HepG2 (cell line): Measurements from ENCODE around the gene DUSP9. TPM values are rescaled to one million over a fixed set of nuclear protein-coding genes. Genes with fewer than 3 reads are reported as not detected.

ENCODE experiments used
- DNMT3B ChIP-seq: conservative IDR thresholded peaks from 2 replicates; pipeline ENCODE4 v1.6.1; 2016; ENCODE audit warnings: missing biosample characterization, control low read depth
- ETV5 ChIP-seq: IDR thresholded peaks from 2 replicates; pipeline ENCODE4 v1.6.1; 2018; ENCODE audit warnings: missing biosample characterization, missing genetic modification reagents, inconsistent platforms, borderline replicate concordance
- HDAC1 ChIP-seq: sonication (generic); formaldehyde crosslinking; IDR thresholded peaks from 2 replicates; pipeline ENCODE4 v1.5.1; 2020; ENCODE audit warnings: mild to moderate bottlenecking, missing genetic modification reagents
- KMT2B ChIP-seq: IDR thresholded peaks from 2 replicates; pipeline ENCODE4 v1.6.1; 2016; ENCODE audit warnings: missing genetic modification reagents, missing compliant biosample characterization
- MEF2D ChIP-seq: sonication (generic); formaldehyde crosslinking; IDR thresholded peaks from 2 replicates; pipeline ENCODE4 v1.5.1; 2020; ENCODE audit warnings: mild to moderate bottlenecking, missing genetic modification reagents
- MIXL1 ChIP-seq: IDR thresholded peaks from 2 replicates; pipeline ENCODE4 v1.6.1; 2016
- PHF5A ChIP-seq: IDR thresholded peaks from one replicate; pipeline ENCODE4 v1.6.1; 2018; ENCODE audit warnings: low read depth, missing genetic modification reagents; ENCODE audit not compliant: unreplicated experiment
- PITX1 ChIP-seq: sonication (generic); formaldehyde crosslinking; IDR thresholded peaks from 2 replicates; pipeline ENCODE4 v1.5.1; 2020; ENCODE audit warnings: mild to moderate bottlenecking, missing genetic modification reagents
- RORA ChIP-seq: sonication (generic); formaldehyde crosslinking; IDR thresholded peaks from 2 replicates; pipeline ENCODE4 v1.5.0; 2020; ENCODE audit warnings: mild to moderate bottlenecking, missing genetic modification reagents, moderate library complexity
- TFAP4 ChIP-seq: sonication (generic); IDR thresholded peaks from 2 replicates; pipeline ENCODE4 v1.6.1; 2016; ENCODE audit warnings: low read depth, borderline replicate concordance
- U2AF1 ChIP-seq: fragments of 200-400 bp; formaldehyde crosslinking; optimal IDR thresholded peaks from 2 replicates; pipeline ENCODE3; 2017; ENCODE audit warnings: mild to moderate bottlenecking, low read depth, low read length
- ZBTB38 ChIP-seq: sonication (generic); formaldehyde crosslinking; IDR thresholded peaks from 2 replicates; pipeline ENCODE4 v1.5.1; 2020; ENCODE audit warnings: mild to moderate bottlenecking, missing genetic modification reagents
- ZFAT ChIP-seq: sonication (generic); formaldehyde crosslinking; conservative IDR thresholded peaks from 2 replicates; pipeline ENCODE4 v1.8.1; 2023; ENCODE audit warnings: missing genetic modification reagents, inconsistent platforms
- ZNF329 ChIP-seq: sonication (generic); formaldehyde crosslinking; IDR thresholded peaks from 2 replicates; pipeline ENCODE4 v1.9.0; 2021; ENCODE audit warnings: low read depth, mild to moderate bottlenecking, missing genetic modification reagents
- ZNF468 ChIP-seq: sonication (generic); formaldehyde crosslinking; IDR thresholded peaks from 2 replicates; pipeline ENCODE4 v1.8.0; 2022; ENCODE audit warnings: mild to moderate bottlenecking, moderate library complexity, missing genetic modification reagents
- ZNF629 ChIP-seq: sonication (generic); formaldehyde crosslinking; conservative IDR thresholded peaks from 2 replicates; pipeline ENCODE4 v1.5.0; 2020; ENCODE audit warnings: missing genetic modification reagents
- ZNF746 ChIP-seq: sonication (generic); formaldehyde crosslinking; IDR thresholded peaks from 2 replicates; pipeline ENCODE4 v1.8.0; 2022; ENCODE audit warnings: mild to moderate bottlenecking, missing genetic modification reagents
- ZNF770 ChIP-seq: sonication (generic); formaldehyde crosslinking; IDR thresholded peaks from 2 replicates; pipeline ENCODE4 v1.5.0; 2020; ENCODE audit warnings: mild to moderate bottlenecking, missing genetic modification reagents
- ZNF780A ChIP-seq: sonication (generic); formaldehyde crosslinking; IDR thresholded peaks from 2 replicates; pipeline ENCODE4 v1.8.0; 2022; ENCODE audit warnings: mild to moderate bottlenecking, missing genetic modification reagents, moderate library complexity
- ZNF788 ChIP-seq: sonication (generic); formaldehyde crosslinking; IDR thresholded peaks from 2 replicates; pipeline ENCODE4 v1.5.0; 2020; ENCODE audit warnings: mild to moderate bottlenecking, missing genetic modification reagents, borderline replicate concordance
- polyA plus RNA-seq, 8 experiments: library from polyadenylated mRNA; depleted of rRNA in 3 of 8; stranded (reverse) in 7 of 8; unstranded in 1 of 8; fragments of >200 nt; fragmentation: Illumina TruSeq in 4 of 8; extraction: Trizol in 4 of 8; gene quantifications; 2 replicates each; pipeline versions ENCODE4 v1.2.1 to v1.2.3, GENCODE V29; 2011 to 2016; ENCODE audit warnings: low read depth in 4 of 8, missing spikeins in 1 of 8, mixed read lengths in 1 of 8; ENCODE audit not compliant: insufficient read depth in 1 of 8
- total RNA-seq, 5 experiments: library from RNA; depleted of rRNA; stranded (reverse); fragments of >200 nt; fragmentation: Illumina TruSeq; extraction: Trizol; gene quantifications; 2 replicates each; pipeline ENCODE4 v1.2.3, GENCODE V29; 2016; ENCODE audit warnings: low read depth in 1 of 5
- TF ChIP-seq, protein P1 (sequence below): sonication (generic); formaldehyde crosslinking; IDR thresholded peaks from 2 replicates; pipeline ENCODE4 v1.4.0; 2020; ENCODE audit warnings: missing genetic modification reagents
- TF ChIP-seq, protein P2 (sequence below): sonication (generic); formaldehyde crosslinking; IDR thresholded peaks from 2 replicates; pipeline ENCODE4 v1.9.0; 2021; ENCODE audit warnings: missing genetic modification reagents, mild to moderate bottlenecking, borderline replicate concordance
- TF ChIP-seq, protein P3 (sequence below): sonication (generic); formaldehyde crosslinking; conservative IDR thresholded peaks from 2 replicates; pipeline ENCODE4 v1.4.0; 2020; ENCODE audit warnings: missing genetic modification reagents

Gene DUSP9
- total and polyA plus RNA-seq, 2 of the 13 experiments (the other 11 are each of a cell fraction or from before 2014, with no cell fraction given), result 235 to 435 TPM

GRCh38 chrX:153626863-153627674 is 19.9 kb upstream of the DUSP9 start (continued):
- TF ChIP-seq, protein P1, sequence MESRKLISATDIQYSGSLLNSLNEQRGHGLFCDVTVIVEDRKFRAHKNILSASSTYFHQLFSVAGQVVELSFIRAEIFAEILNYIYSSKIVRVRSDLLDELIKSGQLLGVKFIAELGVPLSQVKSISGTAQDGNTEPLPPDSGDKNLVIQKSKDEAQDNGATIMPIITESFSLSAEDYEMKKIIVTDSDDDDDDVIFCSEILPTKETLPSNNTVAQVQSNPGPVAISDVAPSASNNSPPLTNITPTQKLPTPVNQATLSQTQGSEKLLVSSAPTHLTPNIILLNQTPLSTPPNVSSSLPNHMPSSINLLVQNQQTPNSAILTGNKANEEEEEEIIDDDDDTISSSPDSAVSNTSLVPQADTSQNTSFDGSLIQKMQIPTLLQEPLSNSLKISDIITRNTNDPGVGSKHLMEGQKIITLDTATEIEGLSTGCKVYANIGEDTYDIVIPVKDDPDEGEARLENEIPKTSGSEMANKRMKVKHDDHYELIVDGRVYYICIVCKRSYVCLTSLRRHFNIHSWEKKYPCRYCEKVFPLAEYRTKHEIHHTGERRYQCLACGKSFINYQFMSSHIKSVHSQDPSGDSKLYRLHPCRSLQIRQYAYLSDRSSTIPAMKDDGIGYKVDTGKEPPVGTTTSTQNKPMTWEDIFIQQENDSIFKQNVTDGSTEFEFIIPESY (CRISPR knock-in tag), result no peak
- no peak for TF ChIP-seq ZNF468 (CRISPR knock-in tag)
- peak; percentile 79 for TF ChIP-seq PHF5A (CRISPR knock-in tag)
- TF ChIP-seq HDAC1, result 0 out of 2 replicates have a peak, but pooled peaks have one; percentile 19
- TF ChIP-seq U2AF1, result peak; percentile 80
- TF ChIP-seq ZNF629 (CRISPR knock-in tag), result no peak; the same call in 1 of the 2 replicates
- 0 out of 2 replicates have a peak, but pooled peaks have one; percentile 29 for TF ChIP-seq ZNF788
- no peak for TF ChIP-seq PITX1 (CRISPR knock-in tag)
- TF ChIP-seq, protein P2, sequence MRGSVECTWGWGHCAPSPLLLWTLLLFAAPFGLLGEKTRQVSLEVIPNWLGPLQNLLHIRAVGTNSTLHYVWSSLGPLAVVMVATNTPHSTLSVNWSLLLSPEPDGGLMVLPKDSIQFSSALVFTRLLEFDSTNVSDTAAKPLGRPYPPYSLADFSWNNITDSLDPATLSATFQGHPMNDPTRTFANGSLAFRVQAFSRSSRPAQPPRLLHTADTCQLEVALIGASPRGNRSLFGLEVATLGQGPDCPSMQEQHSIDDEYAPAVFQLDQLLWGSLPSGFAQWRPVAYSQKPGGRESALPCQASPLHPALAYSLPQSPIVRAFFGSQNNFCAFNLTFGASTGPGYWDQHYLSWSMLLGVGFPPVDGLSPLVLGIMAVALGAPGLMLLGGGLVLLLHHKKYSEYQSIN (CRISPR knock-in tag), result 0 out of 2 replicates have a peak, but pooled peaks have one; percentile 23
- no peak for TF ChIP-seq MIXL1
- TF ChIP-seq MEF2D (CRISPR knock-in tag), result no peak
- peak; percentile 28; the same call in 1 of the 2 replicates for TF ChIP-seq ETV5 (CRISPR knock-in tag)
- 0 out of 2 replicates have a peak, but pooled peaks have one; percentile 22 for TF ChIP-seq ZNF329
- no peak for TF ChIP-seq DNMT3B (CRISPR knock-in tag)
- TF ChIP-seq TFAP4, result peak; percentile 65; the same call in 1 of the 2 replicates
- TF ChIP-seq, protein P3, sequence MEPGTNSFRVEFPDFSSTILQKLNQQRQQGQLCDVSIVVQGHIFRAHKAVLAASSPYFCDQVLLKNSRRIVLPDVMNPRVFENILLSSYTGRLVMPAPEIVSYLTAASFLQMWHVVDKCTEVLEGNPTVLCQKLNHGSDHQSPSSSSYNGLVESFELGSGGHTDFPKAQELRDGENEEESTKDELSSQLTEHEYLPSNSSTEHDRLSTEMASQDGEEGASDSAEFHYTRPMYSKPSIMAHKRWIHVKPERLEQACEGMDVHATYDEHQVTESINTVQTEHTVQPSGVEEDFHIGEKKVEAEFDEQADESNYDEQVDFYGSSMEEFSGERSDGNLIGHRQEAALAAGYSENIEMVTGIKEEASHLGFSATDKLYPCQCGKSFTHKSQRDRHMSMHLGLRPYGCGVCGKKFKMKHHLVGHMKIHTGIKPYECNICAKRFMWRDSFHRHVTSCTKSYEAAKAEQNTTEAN (CRISPR knock-in tag), result peak; percentile 43; the same call in 1 of the 2 replicates
- TF ChIP-seq ZNF780A, result no peak
- TF ChIP-seq ZNF746 (CRISPR knock-in tag), result peak; percentile 82; the same call in 1 of the 2 replicates
- peak; percentile 31; the same call in 1 of the 2 replicates for TF ChIP-seq KMT2B (CRISPR knock-in tag)
- no peak for TF ChIP-seq ZBTB38 (CRISPR knock-in tag)
- peak; percentile 42 for TF ChIP-seq ZNF770 (CRISPR knock-in tag)
- no peak for TF ChIP-seq ZFAT (CRISPR knock-in tag)
- no peak for TF ChIP-seq RORA (CRISPR knock-in tag)
